Mesothelial cell of epicardium (in vitro differentiated cells): ENCODE results near the gene AKNA. TPM values are rescaled to one million over a fixed set of nuclear protein-coding genes. Genes with fewer than 3 reads are reported as not detected.
A peak's percentile ranks its signal among the peaks of the same experiment; 100 is the strongest.

Experiments
- DNase-seq, 2 experiments: peaks; one replicate each; pipeline ENCODE4 v3.0.0; 2021; ENCODE audit warnings: low spot score in 2 of 2; ENCODE audit not compliant: unreplicated experiment in 2 of 2
- H3K27ac Mint-ChIP-seq: 2 replicates; pipeline ENCODE4 v1.8.0; 2021; ENCODE audit warnings: mixed read lengths
- H3K27me3 Mint-ChIP-seq: 2 replicates; pipeline ENCODE4 v1.8.0; 2021; ENCODE audit warnings: low read depth, mixed read lengths
- H3K36me3 Mint-ChIP-seq: 2 replicates; pipeline ENCODE4 v1.8.0; 2021; ENCODE audit warnings: mixed read lengths
- H3K4me1 Mint-ChIP-seq: 2 replicates; pipeline ENCODE4 v1.8.0; 2021; ENCODE audit warnings: mixed read lengths
- H3K4me3 Mint-ChIP-seq: 2 replicates; pipeline ENCODE4 v1.8.0; 2021; ENCODE audit warnings: mild to moderate bottlenecking, moderate library complexity, mixed read lengths
- H3K9me3 Mint-ChIP-seq: 2 replicates; pipeline ENCODE4 v1.8.0; 2021; ENCODE audit warnings: mixed read lengths
- CTCF ChIP-seq: fragments of 200-600 bp; sonication (generic); IDR thresholded peaks from one replicate; pipeline ENCODE4 v1.5.0; 2021; ENCODE audit warnings: antibody characterized with exemption; ENCODE audit not compliant: unreplicated experiment
- total RNA-seq: library from RNA; stranded (reverse); gene quantifications from 3 replicates; pipeline ENCODE4 v1.2.1, GENCODE V29; 2021

The AKNA gene
- total RNA-seq, 1 donor from 2014 or later: 23.1 TPM

DNA sequence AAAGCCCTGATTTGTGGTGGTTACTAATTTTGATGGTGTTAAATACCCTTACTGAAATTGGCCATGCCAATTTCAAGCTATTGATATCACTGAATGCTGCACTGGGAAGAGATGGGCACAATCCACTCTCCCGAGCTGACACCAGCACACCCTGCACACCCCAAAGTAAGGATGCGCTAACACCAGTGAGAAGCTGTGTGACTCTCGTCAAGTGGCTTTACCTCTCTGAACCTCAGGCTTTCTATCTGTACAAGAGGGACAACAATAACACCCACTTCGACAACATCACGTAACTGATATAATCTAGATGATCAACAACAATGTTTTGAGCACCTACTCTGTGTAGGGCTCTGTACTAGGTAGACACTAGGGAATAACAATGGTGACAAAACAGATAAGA lies 8.0 kb upstream of the AKNA start:
- Mint-ChIP-seq H3K4me3 (no peak overlapping the region), H3K27me3 (no peaks in the 10 kb centered on the region), H3K9me3 (no peaks in the 10 kb centered on the region), H3K27ac (peak overlapping the region; percentile 39), H3K4me1 (peaks cover 28% of the 10 kb centered on the region), H3K36me3 (no peaks in the 10 kb centered on the region)
- no peak for DNase-seq
- TF ChIP-seq CTCF: no peak

DNA sequence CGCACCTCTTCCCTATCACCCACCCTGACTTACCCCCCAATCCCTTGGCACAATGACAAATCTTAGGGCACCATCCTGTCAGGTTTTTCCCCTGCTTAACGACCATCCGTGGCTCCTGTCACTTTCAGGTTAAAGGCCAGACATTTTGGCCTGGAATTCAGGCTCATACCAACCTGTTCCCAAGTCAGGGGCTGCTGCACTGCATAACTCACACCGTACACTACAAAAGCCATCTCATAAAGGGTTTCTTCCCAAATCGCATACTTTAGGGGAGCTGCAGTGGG lies 7.5 kb upstream of the AKNA start:
- no peaks in the 10 kb centered on the region for H3K9me3 Mint-ChIP-seq

DNA sequence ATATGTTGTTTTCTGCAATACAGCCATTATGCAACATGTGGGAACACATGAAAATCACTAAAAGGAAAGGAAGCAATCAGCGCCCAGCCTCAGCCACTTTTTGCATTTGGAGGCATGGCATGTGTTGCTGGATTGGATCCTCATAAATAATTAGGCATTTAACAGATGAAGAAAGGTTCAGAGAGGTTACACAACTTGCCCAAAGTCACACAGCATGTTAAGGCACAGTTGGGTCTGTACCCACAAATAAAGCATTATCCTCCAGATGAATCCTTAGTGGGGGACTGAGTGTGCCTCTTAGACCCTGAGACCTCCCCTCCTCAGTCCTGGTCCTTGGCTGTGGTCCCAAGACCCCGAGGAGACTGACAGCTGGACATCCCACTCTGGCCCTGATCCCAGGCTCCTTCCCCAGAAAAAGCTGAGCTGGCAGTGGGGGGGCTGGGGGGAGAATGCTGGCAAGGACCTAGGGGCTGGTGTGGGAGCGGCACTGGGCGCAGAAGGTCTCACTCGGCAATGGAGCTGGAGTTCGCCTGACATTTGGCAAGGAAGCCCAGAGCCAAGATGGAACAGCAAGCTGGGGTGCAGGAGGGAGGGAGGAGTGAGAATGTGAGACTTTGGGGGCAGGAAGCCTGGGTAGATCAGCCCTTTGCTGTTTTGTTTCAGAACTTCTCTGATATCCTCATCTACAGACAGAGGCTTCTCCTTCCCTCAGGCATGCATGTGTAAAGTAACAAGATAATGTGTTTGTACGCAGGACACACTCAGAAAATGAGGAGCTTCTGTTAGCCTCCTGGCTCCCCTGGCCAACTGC lies 6.9 kb upstream of the AKNA start:
- no peaks in the 10 kb centered on the region for H3K9me3 Mint-ChIP-seq
- TF ChIP-seq CTCF: no peak
- no peak overlapping the region for H3K4me3 Mint-ChIP-seq
- peaks cover 36% of the 10 kb centered on the region for H3K4me1 Mint-ChIP-seq
- H3K36me3 Mint-ChIP-seq: no peaks in the 10 kb centered on the region
- no peaks in the 10 kb centered on the region for H3K27me3 Mint-ChIP-seq
- H3K27ac Mint-ChIP-seq: peak overlapping the region; percentile 78
- DNase-seq: no peak

More for the DNA sequence above, 7.5 kb upstream of the AKNA start:
- Mint-ChIP-seq H3K27ac (peak overlapping the region; percentile 78), H3K27me3 (no peaks in the 10 kb centered on the region), H3K4me1 (peaks cover 33% of the 10 kb centered on the region), H3K36me3 (no peaks in the 10 kb centered on the region), H3K4me3 (no peak overlapping the region)
- no peak for DNase-seq
- TF ChIP-seq CTCF: no peak

DNA sequence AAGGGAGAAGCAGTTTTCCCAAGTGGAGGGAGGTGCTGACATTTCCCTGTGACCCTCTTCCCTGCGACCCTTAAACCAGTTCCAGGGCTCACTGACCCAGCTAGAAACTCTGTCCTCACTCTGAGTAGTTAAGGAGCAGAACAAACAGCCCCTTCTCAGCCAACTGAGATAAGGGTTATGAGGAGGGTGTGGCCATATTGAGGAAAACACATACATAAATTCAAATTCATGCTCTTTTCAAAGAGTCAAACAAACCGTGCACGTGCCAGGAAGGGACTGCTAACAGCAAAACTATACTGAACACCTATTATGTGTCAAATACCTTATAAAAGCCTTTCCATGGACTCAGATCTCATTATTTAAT lies 4.9 kb upstream of the AKNA start:
- H3K27ac Mint-ChIP-seq: peak overlapping the region; percentile 78
- H3K36me3 Mint-ChIP-seq: no peaks in the 10 kb centered on the region
- H3K27me3 Mint-ChIP-seq: no peaks in the 10 kb centered on the region
- peaks cover 48% of the 10 kb centered on the region for H3K4me1 Mint-ChIP-seq
- no peaks in the 10 kb centered on the region for H3K9me3 Mint-ChIP-seq
- no peak for DNase-seq
- no peak for TF ChIP-seq CTCF
- no peak overlapping the region for H3K4me3 Mint-ChIP-seq

- no peaks in the 10 kb centered on the region for H3K9me3 Mint-ChIP-seq
- H3K27ac Mint-ChIP-seq: no peak overlapping the region
- no peaks in the 10 kb centered on the region for H3K27me3 Mint-ChIP-seq
- no peaks in the 10 kb centered on the region for H3K36me3 Mint-ChIP-seq
- H3K4me3 Mint-ChIP-seq: no peak overlapping the region
- peaks cover 55% of the 10 kb centered on the region for H3K4me1 Mint-ChIP-seq
- no peak for TF ChIP-seq CTCF
- no peak for DNase-seq
Measured at GRCh38 chr9:114390952-114391351, 3.2 kb upstream of the AKNA start.
